H4 (cell line): ENCODE results near the gene PBX1. TPM values are rescaled to one million over a fixed set of nuclear protein-coding genes. Genes with fewer than 3 reads are reported as not detected.
A peak's percentile ranks its signal among the peaks of the same experiment; 100 is the strongest.
"Not testable (repeated sequence)": the region's sequence is repeated elsewhere in the genome, so short reads cannot be mapped to it uniquely, and the experiment has no call there.

Experiments used
- DNase-seq: peaks from one replicate; pipeline ENCODE4 v3.0.0-alpha.2; 2015; ENCODE audit warnings: low spot score
- total RNA-seq: library from RNA; depleted of rRNA; stranded (reverse); fragments of >200 nt; shearing (Covaris generic); gene quantifications from 2 replicates; pipeline ENCODE4 v1.2.3, GENCODE V29; 2014; rRNA removed

PBX1 gene
- 22.2 and 25.8 TPM in 2 replicates for total RNA-seq

- peak; percentile 98 for DNase-seq
Observed at GRCh38 chr1:164558461-164559341, at the start of gene PBX1. PBX1 (plus strand) TSS chr1:164559184.

- peak; percentile 14 for DNase-seq
Observed at GRCh38 chr1:164510435-164510834, 48.5 kb upstream of the PBX1 start.

- no peak for DNase-seq
Observed at GRCh38 chr1:164511001-164511705, 47.8 kb upstream of the PBX1 start.

GRCh38 chr1:164515231-164515630, 43.8 kb upstream of the PBX1 start:
- DNase-seq, result no peak

- DNase-seq, result no peak
Observed at GRCh38 chr1:164515711-164516331, 43.2 kb upstream of the PBX1 start.

GRCh38 chr1:164516591-164516990, 42.4 kb upstream of the PBX1 start:
- no peak for DNase-seq

GRCh38 chr1:164518692-164519332, 40.2 kb upstream of the PBX1 start:
- DNase-seq, result no peak

- DNase-seq, result no peak
Observed at GRCh38 chr1:164519426-164519825, 39.6 kb upstream of the PBX1 start.

GRCh38 chr1:164524810-164525209, 34.2 kb upstream of the PBX1 start:
- peak; percentile 30 for DNase-seq

- DNase-seq, result no peak
Observed at GRCh38 chr1:164534863-164535610, 23.9 kb upstream of the PBX1 start.

GRCh38 chr1:164552463-164552988, 6.5 kb upstream of the PBX1 start:
- not testable (repeated sequence) for DNase-seq

GRCh38 chr1:164557270-164557669, 1.7 kb upstream of the PBX1 start:
- DNase-seq, result no peak

- peak; percentile 15 for DNase-seq
Observed at GRCh38 chr1:164559342-164560051, 513 bp downstream of the PBX1 start.

- peak; percentile 8 for DNase-seq
Observed at GRCh38 chr1:164560121-164560541, 1.1 kb downstream of the PBX1 start.

GRCh38 chr1:164560556-164560955, 1.6 kb downstream of the PBX1 start:
- DNase-seq, result no peak

GRCh38 chr1:164561007-164561406, 2.0 kb downstream of the PBX1 start:
- no peak for DNase-seq

- no peak for DNase-seq
Observed at GRCh38 chr1:164561472-164561871, 2.5 kb downstream of the PBX1 start.

- DNase-seq, result no peak
Observed at GRCh38 chr1:164562061-164562460, 3.1 kb downstream of the PBX1 start.

- no peak for DNase-seq
Observed at GRCh38 chr1:164562511-164562910, 3.5 kb downstream of the PBX1 start.

- DNase-seq, result no peak
Observed at GRCh38 chr1:164562947-164563520, 4.0 kb downstream of the PBX1 start.
